Vagina (tissue), 2 donors: ENCODE measurements around the gene ARPC3.

ENCODE experiments used
- POLR2A ChIP-seq, 2 donors: fragments of 450-650 bp; IDR thresholded peaks; one replicate each; pipeline ENCODE4 v1.6.1; 2017; ENCODE audit warnings: antibody characterized with exemption in 2 of 2, mild to moderate bottlenecking in 2 of 2, moderate library complexity in 2 of 2
- POLR2AphosphoS5 ChIP-seq, 2 donors: sonication (generic); formaldehyde crosslinking; IDR thresholded peaks; one replicate each; pipeline ENCODE4 v1.9.0; 2017; ENCODE audit warnings: antibody characterized with exemption in 2 of 2, mild to moderate bottlenecking in 2 of 2, low read depth in 1 of 2; ENCODE audit not compliant: insufficient read depth in 1 of 2
- TF ChIP-seq, protein P1 (sequence below), 3 experiments: fragments of 450-650 bp in 2 of 3; fragments of 200-600 bp in 1 of 3; sonication (generic) in 1 of 3; IDR thresholded peaks; one replicate each; pipeline ENCODE4 v1.5.1; 2017 to 2019; ENCODE audit warnings: antibody characterized with exemption in 3 of 3, mild to moderate bottlenecking in 2 of 3, moderate library complexity in 2 of 3

DNA sequence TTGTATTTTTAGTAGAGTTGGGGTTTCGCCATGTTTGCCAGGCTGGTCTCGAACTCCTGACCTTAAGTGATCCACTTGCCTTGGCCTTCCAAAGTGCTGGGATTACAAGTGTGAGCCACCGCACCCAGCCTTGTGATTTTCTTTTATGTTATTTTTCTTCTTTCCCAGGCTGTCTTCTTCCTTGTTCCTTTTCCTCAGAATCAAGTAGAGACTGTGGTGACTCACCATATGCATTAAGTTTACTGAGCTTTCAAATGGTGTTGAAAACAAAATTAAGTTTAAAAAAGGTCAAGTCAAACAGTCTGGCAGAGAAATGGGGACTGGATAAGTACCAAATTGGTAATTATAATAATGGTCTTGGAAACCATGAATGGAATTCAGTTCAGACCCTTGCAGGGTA is 5.7 kb downstream of the ARPC3 start:
- TF ChIP-seq, protein P1, sequence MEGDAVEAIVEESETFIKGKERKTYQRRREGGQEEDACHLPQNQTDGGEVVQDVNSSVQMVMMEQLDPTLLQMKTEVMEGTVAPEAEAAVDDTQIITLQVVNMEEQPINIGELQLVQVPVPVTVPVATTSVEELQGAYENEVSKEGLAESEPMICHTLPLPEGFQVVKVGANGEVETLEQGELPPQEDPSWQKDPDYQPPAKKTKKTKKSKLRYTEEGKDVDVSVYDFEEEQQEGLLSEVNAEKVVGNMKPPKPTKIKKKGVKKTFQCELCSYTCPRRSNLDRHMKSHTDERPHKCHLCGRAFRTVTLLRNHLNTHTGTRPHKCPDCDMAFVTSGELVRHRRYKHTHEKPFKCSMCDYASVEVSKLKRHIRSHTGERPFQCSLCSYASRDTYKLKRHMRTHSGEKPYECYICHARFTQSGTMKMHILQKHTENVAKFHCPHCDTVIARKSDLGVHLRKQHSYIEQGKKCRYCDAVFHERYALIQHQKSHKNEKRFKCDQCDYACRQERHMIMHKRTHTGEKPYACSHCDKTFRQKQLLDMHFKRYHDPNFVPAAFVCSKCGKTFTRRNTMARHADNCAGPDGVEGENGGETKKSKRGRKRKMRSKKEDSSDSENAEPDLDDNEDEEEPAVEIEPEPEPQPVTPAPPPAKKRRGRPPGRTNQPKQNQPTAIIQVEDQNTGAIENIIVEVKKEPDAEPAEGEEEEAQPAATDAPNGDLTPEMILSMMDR (IDR thresholded peaks at IDR 0.05): no peak
- no peak for TF ChIP-seq POLR2A (IDR thresholded peaks at IDR 0.05)
- TF ChIP-seq POLR2AphosphoS5 (IDR thresholded peaks at IDR 0.05; ENCODE audit: insufficient read depth in 1 of 2, low read depth in 1 of 2): no peak
